GM06990 (cell line): ENCODE data around the gene ATF3.

ENCODE experiments used
- DNase-seq: peaks from one replicate; pipeline ENCODE4 v3.0.0-alpha.2; 2011; ENCODE audit not compliant: insufficient read length; ENCODE audit errors: extremely low read depth
- H3K27me3 ChIP-seq: replicated peaks from 2 replicates; pipeline ENCODE4 v1.6.0; 2011; ENCODE audit warnings: low read length; ENCODE audit not compliant: control insufficient read depth, insufficient read depth
- H3K36me3 ChIP-seq: 2 replicates; pipeline ENCODE4 v1.5.1; 2011; ENCODE audit warnings: low read length; ENCODE audit not compliant: control insufficient read depth, insufficient read depth
- H3K4me3 ChIP-seq: replicated peaks from 2 replicates; pipeline ENCODE4 v1.5.1; 2011; ENCODE audit warnings: low read depth, mild to moderate bottlenecking, control low read depth, low read length
- CTCF ChIP-seq: IDR thresholded peaks from 2 replicates; pipeline ENCODE4 v1.5.1; 2011; ENCODE audit warnings: low read length, control low read depth, mild to moderate bottlenecking, inconsistent platforms; ENCODE audit not compliant: insufficient read depth, poor library complexity, severe bottlenecking

The ATF3 gene

GRCh38 chr1:212666116-212666775 lies 57.7 kb downstream of the ATF3 start:
- Histone ChIP-seq H3K36me3 (no peaks in the 10 kb centered on the region), H3K27me3 (no peaks in the 10 kb centered on the region), H3K4me3 (no peak overlapping the region)
- no peak for TF ChIP-seq CTCF
- no peak for DNase-seq

- DNase-seq, result no peak
- H3K4me3 ChIP-seq, result no peak overlapping the region
- no peaks in the 10 kb centered on the region for H3K36me3 ChIP-seq
- H3K27me3 ChIP-seq, result no peaks in the 10 kb centered on the region
- TF ChIP-seq CTCF, result peak; percentile 4
Measured at GRCh38 chr1:212667223-212668139, 58.9 kb downstream of the ATF3 start.

GRCh38 chr1:212668477-212668876 lies 59.9 kb downstream of the ATF3 start:
- no peak for TF ChIP-seq CTCF
- Histone ChIP-seq H3K36me3 (no peaks in the 10 kb centered on the region), H3K27me3 (no peaks in the 10 kb centered on the region), H3K4me3 (no peak overlapping the region)
- no peak for DNase-seq

- H3K36me3 ChIP-seq, result no peaks in the 10 kb centered on the region
Measured at GRCh38 chr1:212669102-212669501, 60.5 kb downstream of the ATF3 start.

GRCh38 chr1:212669600-212669999 lies 61.0 kb downstream of the ATF3 start:
- Histone ChIP-seq H3K27me3 (no peaks in the 10 kb centered on the region), H3K4me3 (no peak overlapping the region), H3K36me3 (no peaks in the 10 kb centered on the region)
- DNase-seq, result no peak
- no peak for TF ChIP-seq CTCF

More at GRCh38 chr1:212669102-212669501, 60.5 kb downstream of the ATF3 start:
- Histone ChIP-seq H3K27me3 (no peaks in the 10 kb centered on the region), H3K4me3 (no peak overlapping the region)
- no peak for DNase-seq
- peak; percentile 24 for TF ChIP-seq CTCF
